Fibroblast of skin of right biceps (primary cell): Measurements from ENCODE around the gene MAN1C1.

Source experiments
- DNase-seq: peaks from one replicate; pipeline ENCODE4 v3.0.0-alpha.2; 2013

The MAN1C1 gene

DNA sequence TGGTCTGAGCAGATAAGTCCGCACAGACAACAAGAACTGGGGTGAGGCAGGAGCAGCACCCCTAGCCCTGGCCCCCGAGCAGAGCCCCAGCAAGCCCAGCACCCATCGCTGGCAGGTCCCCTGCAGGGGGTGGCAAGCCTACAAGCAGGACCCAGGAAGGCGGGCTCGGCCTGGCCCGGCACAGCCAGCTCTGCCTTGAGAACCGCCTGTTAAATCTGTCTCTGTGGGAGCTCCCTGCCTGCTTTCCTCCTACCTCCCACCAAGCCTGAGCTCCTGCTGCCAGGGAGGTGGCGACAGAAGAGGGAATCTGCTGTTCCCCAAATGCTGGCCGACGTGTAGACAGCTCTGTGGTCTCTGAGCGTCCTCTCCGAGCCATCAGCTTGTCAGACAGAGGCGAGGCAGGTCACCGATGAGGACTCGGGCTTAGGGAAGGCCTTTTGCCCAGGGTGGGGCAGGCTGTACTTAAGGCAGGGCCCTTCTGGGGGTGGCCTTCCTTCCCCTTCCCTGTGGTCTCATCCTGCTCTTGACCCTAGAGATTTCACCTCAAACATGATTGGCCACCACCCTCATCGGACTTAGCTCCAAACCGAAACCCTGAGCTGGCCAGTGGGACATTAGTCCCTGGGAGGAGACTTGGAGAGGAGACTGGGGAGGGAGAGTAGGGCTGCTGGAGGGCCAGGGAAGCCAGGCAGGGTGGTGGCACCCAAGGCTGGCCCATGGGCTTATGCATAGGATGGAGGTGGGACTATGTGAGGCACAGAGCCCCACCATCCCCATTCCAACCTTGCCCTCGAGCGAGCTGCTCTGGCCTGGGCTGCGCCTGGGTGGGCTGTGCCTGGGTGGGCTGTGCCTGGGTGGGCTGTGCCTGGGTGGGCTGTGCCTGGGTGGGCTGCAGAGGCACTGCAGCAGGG is 191.1 kb downstream of the MAN1C1 start:
- DNase-seq: no peak

DNA sequence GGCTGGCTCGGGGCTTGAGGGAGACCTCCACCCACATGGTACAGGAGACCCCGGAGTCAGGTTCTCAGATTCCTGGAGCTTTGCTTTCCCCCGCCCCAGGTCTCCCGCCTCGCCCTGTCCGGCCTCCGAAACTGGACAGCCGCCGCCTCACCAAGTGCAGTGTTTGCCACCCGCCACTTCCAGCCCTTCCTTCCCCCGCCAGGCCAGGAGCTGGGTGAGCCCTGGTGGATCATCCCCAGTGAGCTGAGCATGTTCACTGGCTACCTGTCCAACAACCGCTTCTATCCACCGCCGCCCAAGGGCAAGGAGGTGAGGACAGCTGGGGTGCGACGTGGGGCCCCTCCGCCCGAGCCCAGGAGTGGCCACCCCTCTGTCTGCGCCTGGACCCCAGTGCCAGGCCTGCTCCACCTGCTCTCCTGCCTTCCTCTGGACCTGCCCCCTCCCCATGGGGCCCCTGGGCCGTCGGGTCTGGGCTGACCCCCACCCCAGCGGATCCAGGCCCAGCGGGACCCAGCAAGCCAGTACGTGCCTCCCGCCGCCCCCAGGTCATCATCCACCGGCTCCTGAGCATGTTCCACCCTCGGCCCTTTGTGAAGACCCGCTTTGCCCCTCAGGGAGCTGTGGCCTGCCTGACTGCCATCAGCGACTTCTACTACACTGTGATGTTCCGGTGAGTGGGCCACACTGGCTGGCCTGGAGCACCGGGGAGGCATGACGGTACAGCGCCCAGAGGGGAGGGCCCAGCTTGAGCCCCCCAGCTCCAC is 192.1 kb downstream of the MAN1C1 start:
- no peak for DNase-seq

DNA sequence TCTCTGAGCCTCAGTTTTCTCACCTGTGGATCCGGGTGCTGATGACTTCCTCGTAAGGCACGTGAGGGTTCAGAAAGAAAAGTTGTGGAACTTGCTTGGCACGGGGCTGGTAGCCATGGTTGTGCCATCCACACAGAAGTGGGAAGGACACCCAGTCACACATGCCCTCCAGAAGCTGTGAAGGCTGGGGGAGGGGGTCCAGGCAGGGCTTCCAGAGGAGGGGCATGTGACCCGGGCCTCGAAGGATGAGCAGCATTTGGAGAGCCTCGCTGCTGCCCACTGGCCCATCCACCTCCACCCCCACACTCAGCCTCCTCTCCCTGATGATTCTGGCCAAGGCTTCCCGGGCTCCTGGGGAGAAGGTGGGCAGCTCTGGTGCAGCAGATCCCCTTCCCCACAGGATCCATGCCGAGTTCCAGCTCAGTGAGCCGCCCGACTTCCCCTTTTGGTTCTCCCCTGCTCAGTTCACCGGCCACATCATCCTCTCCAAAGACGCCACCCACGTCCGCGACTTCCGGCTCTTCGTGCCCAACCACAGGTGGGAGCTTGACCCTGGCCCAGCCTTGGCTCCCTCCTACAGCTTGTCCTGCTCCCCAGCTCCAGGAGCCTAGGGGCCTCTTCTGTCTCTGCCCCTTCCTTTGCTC is 192.8 kb downstream of the MAN1C1 start:
- no peak for DNase-seq

GRCh38 chr1:25809929-25810328 is 193.3 kb downstream of the MAN1C1 start:
- no peak for DNase-seq

DNA sequence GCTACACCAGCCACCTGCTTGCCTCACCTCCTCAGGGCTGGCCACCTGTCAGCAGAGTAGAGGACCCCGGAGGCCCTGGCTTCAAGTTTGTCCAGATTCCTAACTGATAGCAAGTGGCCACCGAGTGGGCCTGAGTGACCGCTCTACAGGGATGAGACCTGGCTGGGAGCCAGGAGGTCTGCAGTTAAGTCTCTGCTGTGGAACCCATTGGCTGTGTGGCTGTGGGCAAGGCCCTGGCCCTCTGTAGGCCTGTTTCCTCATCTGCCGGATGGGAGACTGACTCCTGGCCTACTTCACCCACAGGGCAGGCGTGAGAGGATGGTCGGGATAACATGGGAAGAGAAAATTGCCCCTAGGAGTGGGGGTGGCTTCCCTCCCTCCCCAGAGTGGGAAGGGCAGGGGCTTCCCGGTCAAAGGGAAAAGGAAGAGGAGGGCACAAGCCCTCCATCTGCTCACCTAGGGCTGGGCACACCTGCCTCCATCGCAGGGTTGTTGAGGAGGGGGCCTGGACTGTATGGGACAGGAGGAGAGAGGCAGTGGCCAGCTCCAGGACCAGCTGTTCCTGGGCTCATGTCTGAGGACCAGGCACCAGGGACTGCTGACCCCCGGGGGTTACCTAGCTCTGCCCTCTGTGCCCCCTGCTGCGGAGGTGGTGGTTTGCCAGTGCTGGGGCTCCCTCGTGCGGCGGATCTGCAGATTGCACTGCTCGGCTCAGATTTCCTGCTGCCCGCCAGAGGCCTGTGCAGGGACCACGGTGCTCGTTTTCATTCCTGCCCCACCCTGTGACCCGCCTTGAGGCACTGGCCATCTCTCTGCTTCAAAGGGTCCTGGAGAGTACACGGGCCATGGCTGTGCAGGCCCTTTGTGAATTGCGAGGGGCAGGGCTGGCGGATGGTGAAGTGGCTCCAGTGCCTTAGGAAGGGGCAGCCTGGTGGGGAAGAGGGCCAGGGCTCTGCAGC is 194.0 kb downstream of the MAN1C1 start:
- peak; percentile 38 for DNase-seq

GRCh38 chr1:25811384-25812082 is 194.9 kb downstream of the MAN1C1 start:
- no peak for DNase-seq

- DNase-seq: no peak
These were observed 196.6 kb downstream of the MAN1C1 start for GRCh38 chr1:25813071-25813733.

- no peak for DNase-seq
These were observed 197.3 kb downstream of the MAN1C1 start for GRCh38 chr1:25813734-25814471.

- no peak for DNase-seq
These were observed 198.0 kb downstream of the MAN1C1 start for GRCh38 chr1:25814549-25815087.

GRCh38 chr1:25815208-25816111 is 198.9 kb downstream of the MAN1C1 start:
- no peak for DNase-seq

GRCh38 chr1:25816112-25816718 is 199.6 kb downstream of the MAN1C1 start:
- no peak for DNase-seq

DNA sequence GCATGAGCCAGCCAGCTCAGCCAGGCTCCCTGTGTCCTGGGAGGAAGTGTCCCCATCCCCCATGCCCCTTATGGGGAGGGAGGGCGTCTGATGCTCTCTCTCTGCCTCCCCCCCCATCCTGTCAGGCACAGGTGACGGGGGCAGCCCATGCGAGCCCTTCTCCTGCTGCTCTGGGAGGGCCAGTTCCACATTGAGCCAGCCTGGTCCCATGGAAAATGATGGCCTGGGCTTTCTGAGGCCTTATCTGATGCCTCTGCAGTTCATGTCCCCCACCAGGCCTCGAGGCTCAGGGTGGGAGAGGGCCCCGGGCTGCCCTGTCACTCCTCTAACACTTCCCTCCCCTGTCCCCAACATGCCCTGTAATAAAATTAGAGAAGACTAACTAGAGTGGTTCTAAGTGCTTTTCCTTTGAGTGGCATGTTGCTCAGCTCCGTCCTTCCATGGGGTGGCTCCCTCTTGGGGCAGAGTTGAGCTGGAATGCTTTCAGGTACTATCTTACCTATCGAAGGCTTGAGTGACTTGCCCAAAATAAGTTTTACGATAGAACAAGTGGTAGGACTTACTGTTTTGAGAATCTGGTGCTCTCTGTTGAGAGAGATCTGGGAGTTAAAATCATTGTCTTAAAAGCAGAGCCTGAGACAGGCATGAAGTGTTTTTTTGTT is 201.4 kb downstream of the MAN1C1 start:
- no peak for DNase-seq

DNA sequence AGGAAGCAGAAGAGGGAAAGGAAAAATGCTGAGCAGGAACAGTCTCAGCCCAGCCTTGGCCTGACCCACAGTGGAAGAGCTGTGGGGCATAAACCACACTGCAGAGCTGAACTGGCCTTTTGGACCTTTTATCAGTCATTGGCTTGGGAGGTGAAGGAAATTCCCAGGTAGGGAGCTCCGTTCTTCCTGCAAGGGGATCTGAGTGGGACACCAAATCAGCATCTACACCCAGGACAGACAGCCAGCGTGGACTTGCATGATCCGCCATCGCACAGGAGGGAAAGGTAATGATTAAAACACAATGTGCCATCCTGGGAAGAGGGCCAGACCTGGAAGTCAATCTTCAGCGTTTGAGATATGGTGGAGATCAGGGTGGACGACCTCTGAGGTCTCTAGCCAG is 202.0 kb downstream of the MAN1C1 start:
- no peak for DNase-seq

DNA sequence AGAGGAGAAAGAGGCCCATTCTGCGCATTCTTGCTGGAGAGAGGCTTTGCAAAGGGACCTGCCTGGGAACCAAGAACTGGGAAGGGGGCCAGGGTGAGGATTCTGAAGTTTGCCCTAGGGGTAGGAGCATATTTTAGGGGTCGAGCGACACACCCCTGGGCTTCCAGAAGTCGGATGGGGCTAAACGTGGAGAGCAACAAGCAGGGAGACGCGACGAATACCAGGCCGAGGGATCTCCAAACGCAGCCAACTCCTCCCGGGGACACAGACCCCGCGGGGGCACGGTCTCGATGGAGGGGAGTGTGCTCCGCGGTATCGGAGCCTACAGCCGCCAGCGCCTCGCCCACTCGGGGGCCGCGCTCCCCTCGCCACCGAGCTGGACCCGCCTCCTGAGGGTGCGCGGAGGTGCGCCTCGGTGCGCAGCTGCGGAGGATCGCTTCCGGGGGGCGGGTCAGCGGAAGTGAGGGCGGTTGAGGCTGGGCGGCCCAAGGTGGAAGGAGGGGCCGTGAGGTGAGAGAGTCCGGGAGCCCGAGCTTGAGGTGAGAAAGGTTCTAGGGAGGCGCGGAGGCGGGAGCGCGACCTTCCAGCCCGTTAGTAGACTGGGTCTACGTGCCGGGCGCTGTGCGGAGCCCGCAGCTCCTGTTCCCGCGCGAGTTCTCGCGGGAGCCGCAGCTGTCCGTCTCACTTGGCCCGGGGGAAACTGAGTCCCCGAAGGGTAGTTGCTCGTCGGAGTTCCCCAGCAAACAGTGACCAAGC is 203.1 kb downstream of the MAN1C1 start, which contains the start of gene MTFR1L:
MTFR1L (plus strand) TSS at position 464 of the 756 bp plus-strand sequence. CDS start 3,151 bp downstream, outside the sequence.
- peak; percentile 72 for DNase-seq

GRCh38 chr1:25820247-25821111 is 203.9 kb downstream of the MAN1C1 start:
- DNase-seq: peak; percentile 64

DNA sequence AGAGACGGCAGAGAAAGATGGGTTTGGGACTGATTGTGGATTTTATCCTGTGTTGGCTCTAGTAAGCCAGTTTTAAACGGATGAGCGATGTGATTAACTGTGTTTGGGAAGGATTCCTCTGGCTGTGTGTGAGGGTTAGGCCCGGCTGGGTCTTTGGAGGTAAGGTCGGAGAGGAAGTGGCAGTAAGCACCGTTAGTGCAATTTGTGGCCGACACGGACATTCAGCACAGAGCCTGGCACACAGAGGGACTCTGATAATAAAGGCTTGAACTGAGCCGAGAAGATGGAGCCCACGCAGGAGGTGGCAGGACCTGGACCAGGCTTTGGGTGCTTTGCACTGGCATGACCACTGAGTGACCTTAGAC is 204.5 kb downstream of the MAN1C1 start:
- DNase-seq: no peak
